K562 (cell line): ENCODE data around the gene TRAPPC2B. TPM values are rescaled to one million over a fixed set of nuclear protein-coding genes. Genes with fewer than 3 reads are reported as not detected.

Experiments
- EP300 ChIP-seq: IDR thresholded peaks from 2 replicates; pipeline ENCODE4 v1.6.1; 2012; ENCODE audit warnings: low read length, improper control_type of control experiment
- FOXJ2 ChIP-seq: fragments of 200-800 bp; sonication (Bioruptor generic); IDR thresholded peaks from 2 replicates; pipeline ENCODE4 v1.6.1; 2016; ENCODE audit warnings: missing genetic modification characterization, missing compliant biosample characterization
- GTF2A2 ChIP-seq: IDR thresholded peaks from 2 replicates; pipeline ENCODE4 v1.6.1; 2016; ENCODE audit warnings: mild to moderate bottlenecking, missing genetic modification characterization, missing compliant biosample characterization
- MXI1 ChIP-seq: IDR thresholded peaks from 2 replicates; pipeline ENCODE4 v1.6.1; 2011; ENCODE audit warnings: low read depth, mild to moderate bottlenecking, improper control_type of control experiment, low read length
- NELFE ChIP-seq: IDR thresholded peaks from 2 replicates; pipeline ENCODE4 v1.6.1; 2011; ENCODE audit warnings: mild to moderate bottlenecking; ENCODE audit not compliant: insufficient read depth, insufficient read length
- NFATC3 ChIP-seq: fragments of 450-650 bp; IDR thresholded peaks from 2 replicates; pipeline ENCODE4 v1.6.1; 2017; ENCODE audit warnings: mild to moderate bottlenecking
- NR2F6 ChIP-seq: fragments of 450-650 bp; formaldehyde crosslinking; IDR thresholded peaks from 2 replicates; pipeline ENCODE4 v1.4.0; 2020; ENCODE audit warnings: mild to moderate bottlenecking
- PHB ChIP-seq: fragments of 250-450 bp; sonication (Bioruptor Pico); IDR thresholded peaks from 2 replicates; pipeline ENCODE4 v1.5.0; 2021
- SMARCA5 ChIP-seq: fragments of 450-650 bp; IDR thresholded peaks from 2 replicates; pipeline ENCODE4 v1.6.1; 2016
- SPI1 ChIP-seq: IDR thresholded peaks from 2 replicates; pipeline ENCODE4 v1.6.1; 2011; ENCODE audit warnings: low read depth, low read length, control low read depth, borderline replicate concordance
- SREBF2 ChIP-seq: sonication (generic); formaldehyde crosslinking; IDR thresholded peaks from 2 replicates; pipeline ENCODE4 v1.4.0; 2020; ENCODE audit warnings: mild to moderate bottlenecking, missing genetic modification reagents
- ZNF717 ChIP-seq: fragments of 250-450 bp; sonication (Bioruptor Pico); IDR thresholded peaks from 2 replicates; pipeline ENCODE4 v1.5.0; 2021
- polyA plus RNA-seq, 8 experiments: library from polyadenylated mRNA; depleted of rRNA in 4 of 8; stranded (reverse) in 5 of 8; unstranded in 3 of 8; fragments of >200 nt; fragmentation: Nextera tagmentation in 2 of 8; fragmentation: Illumina TruSeq in 1 of 8; extraction: Ambion mirVana in 2 of 8; extraction: Trizol in 1 of 8; gene quantifications; 2 replicates each; pipeline versions ENCODE4 v1.2.1 to v1.2.3, GENCODE V29; 2011 to 2014; ENCODE audit warnings: inconsistent platforms in 1 of 8, missing spikeins in 1 of 8
- total RNA-seq, 7 experiments: library from RNA; depleted of rRNA in 6 of 7; stranded (reverse); fragments of >200 nt in 6 of 7; fragmentation: Illumina TruSeq in 2 of 7; extraction: Trizol in 2 of 7; gene quantifications; 2 replicates each; pipeline versions ENCODE4 v1.2.1 to v1.2.3, GENCODE V29; 2011 to 2021; ENCODE audit warnings: low replicate concordance in 1 of 7
- TF ChIP-seq, protein P1 (sequence below), 2 experiments: fragments of 450-650 bp in 1 of 2; sonication (generic) in 1 of 2; formaldehyde crosslinking in 1 of 2; IDR thresholded peaks; 2 replicates each; pipeline versions ENCODE4 v1.7.1 to v1.9.0; 2016 to 2022; ENCODE audit warnings: inconsistent platforms in 1 of 2, mild to moderate bottlenecking in 1 of 2, missing genetic modification reagents in 1 of 2
- TF ChIP-seq, protein P2 (sequence below): fragments of 450-650 bp; IDR thresholded peaks from 2 replicates; pipeline ENCODE4 v1.6.1; 2016; ENCODE audit warnings: low read depth, mild to moderate bottlenecking, moderate library complexity
- TF ChIP-seq, protein P3 (sequence below): sonication (generic); formaldehyde crosslinking; IDR thresholded peaks from 2 replicates; pipeline ENCODE4 v1.9.0; 2022; ENCODE audit warnings: mild to moderate bottlenecking, missing genetic modification reagents
- TF ChIP-seq, protein P4 (sequence below): IDR thresholded peaks from 2 replicates; pipeline ENCODE4 v1.6.1; 2011; ENCODE audit warnings: borderline replicate concordance, low read depth, mild to moderate bottlenecking, moderate library complexity, low read length; ENCODE audit not compliant: insufficient read depth, poor library complexity, severe bottlenecking

Gene TRAPPC2B
- total and polyA plus RNA-seq, 9 of the 15 experiments (the other 6 are each of a cell fraction or from before 2014, with no cell fraction given), result 2.2 to 20.4 (median 4.6) TPM

DNA sequence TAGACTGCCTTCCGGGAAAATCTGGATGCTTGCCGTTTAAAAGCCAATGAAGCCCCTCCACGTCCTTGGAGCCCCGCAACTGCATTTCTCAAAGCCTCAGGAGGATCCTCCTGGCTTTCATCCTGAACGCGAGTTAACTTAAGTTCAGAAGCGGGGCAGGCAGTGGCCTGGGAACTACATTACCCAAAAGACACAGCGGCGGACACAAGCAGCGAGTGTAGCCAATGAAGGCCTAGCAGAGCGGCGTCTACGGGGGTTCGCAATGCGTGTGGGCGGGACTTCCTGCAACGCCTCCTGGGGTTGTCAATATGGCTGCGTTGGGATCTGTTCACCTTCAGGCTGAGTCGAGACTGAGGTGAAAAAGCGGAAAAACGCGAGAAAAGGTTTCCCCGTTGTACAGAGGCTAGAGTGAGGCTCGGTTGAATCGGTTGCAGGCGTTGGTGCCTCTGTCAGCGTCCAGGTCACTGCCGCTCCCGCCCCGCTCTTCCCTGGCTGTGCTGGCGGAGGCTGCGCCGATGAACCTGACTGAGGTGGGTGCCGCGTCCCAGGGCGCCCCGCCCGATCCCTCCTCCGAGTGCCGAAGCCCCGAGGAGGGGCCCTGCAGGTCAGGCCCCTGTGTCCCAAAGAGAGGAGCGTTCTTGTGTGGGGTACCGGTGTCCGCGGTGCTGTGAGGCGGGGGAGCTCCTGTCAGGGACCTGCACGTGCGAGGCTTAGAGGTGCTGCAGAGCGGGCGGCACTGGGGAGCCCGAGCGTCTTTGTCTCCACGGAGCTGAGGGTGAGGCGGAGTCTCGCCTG, 47.7 kb downstream of the TRAPPC2B start, which contains the start of gene ZNF17 (continued):
- TF ChIP-seq EP300, result no peak
- 0 out of 2 replicates have a peak, but pooled peaks have one; percentile 14 for TF ChIP-seq MXI1
- TF ChIP-seq FOXJ2 (tag), result no peak; the same call in 1 of the 2 replicates
- TF ChIP-seq GTF2A2 (tag), result no peak
- TF ChIP-seq NR2F6 (CRISPR knock-in tag), result no peak
- TF ChIP-seq SPI1, result no peak
- no peak for TF ChIP-seq SREBF2
- TF ChIP-seq NFATC3, result no peak
- TF ChIP-seq, protein P1, sequence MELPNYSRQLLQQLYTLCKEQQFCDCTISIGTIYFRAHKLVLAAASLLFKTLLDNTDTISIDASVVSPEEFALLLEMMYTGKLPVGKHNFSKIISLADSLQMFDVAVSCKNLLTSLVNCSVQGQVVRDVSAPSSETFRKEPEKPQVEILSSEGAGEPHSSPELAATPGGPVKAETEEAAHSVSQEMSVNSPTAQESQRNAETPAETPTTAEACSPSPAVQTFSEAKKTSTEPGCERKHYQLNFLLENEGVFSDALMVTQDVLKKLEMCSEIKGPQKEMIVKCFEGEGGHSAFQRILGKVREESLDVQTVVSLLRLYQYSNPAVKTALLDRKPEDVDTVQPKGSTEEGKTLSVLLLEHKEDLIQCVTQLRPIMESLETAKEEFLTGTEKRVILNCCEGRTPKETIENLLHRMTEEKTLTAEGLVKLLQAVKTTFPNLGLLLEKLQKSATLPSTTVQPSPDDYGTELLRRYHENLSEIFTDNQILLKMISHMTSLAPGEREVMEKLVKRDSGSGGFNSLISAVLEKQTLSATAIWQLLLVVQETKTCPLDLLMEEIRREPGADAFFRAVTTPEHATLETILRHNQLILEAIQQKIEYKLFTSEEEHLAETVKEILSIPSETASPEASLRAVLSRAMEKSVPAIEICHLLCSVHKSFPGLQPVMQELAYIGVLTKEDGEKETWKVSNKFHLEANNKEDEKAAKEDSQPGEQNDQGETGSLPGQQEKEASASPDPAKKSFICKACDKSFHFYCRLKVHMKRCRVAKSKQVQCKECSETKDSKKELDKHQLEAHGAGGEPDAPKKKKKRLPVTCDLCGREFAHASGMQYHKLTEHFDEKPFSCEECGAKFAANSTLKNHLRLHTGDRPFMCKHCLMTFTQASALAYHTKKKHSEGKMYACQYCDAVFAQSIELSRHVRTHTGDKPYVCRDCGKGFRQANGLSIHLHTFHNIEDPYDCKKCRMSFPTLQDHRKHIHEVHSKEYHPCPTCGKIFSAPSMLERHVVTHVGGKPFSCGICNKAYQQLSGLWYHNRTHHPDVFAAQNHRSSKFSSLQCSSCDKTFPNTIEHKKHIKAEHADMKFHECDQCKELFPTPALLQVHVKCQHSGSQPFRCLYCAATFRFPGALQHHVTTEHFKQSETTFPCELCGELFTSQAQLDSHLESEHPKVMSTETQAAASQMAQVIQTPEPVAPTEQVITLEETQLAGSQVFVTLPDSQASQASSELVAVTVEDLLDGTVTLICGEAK (IDR thresholded peaks at IDR 0.05), result peak; percentile 92
- TF ChIP-seq, protein P1 (CRISPR knock-in tag; IDR thresholded peaks at IDR 0.05), result no peak
- no peak for TF ChIP-seq NELFE
- no peak for TF ChIP-seq ZNF717
- TF ChIP-seq, protein P2, sequence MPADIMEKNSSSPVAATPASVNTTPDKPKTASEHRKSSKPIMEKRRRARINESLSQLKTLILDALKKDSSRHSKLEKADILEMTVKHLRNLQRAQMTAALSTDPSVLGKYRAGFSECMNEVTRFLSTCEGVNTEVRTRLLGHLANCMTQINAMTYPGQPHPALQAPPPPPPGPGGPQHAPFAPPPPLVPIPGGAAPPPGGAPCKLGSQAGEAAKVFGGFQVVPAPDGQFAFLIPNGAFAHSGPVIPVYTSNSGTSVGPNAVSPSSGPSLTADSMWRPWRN, result no peak
- TF ChIP-seq, protein P3, sequence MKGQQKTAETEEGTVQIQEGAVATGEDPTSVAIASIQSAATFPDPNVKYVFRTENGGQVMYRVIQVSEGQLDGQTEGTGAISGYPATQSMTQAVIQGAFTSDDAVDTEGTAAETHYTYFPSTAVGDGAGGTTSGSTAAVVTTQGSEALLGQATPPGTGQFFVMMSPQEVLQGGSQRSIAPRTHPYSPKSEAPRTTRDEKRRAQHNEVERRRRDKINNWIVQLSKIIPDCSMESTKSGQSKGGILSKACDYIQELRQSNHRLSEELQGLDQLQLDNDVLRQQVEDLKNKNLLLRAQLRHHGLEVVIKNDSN (CRISPR knock-in tag), result peak; percentile 33; the same call in 1 of the 2 replicates
- no peak for TF ChIP-seq PHB (CRISPR knock-in tag)
- no peak for TF ChIP-seq SMARCA5
- TF ChIP-seq, protein P4, sequence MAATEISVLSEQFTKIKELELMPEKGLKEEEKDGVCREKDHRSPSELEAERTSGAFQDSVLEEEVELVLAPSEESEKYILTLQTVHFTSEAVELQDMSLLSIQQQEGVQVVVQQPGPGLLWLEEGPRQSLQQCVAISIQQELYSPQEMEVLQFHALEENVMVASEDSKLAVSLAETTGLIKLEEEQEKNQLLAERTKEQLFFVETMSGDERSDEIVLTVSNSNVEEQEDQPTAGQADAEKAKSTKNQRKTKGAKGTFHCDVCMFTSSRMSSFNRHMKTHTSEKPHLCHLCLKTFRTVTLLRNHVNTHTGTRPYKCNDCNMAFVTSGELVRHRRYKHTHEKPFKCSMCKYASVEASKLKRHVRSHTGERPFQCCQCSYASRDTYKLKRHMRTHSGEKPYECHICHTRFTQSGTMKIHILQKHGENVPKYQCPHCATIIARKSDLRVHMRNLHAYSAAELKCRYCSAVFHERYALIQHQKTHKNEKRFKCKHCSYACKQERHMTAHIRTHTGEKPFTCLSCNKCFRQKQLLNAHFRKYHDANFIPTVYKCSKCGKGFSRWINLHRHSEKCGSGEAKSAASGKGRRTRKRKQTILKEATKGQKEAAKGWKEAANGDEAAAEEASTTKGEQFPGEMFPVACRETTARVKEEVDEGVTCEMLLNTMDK, result no peak
